ENCODE measurements around the gene BMPR2. TPM values are rescaled to one million over a fixed set of nuclear protein-coding genes. Genes with fewer than 3 reads are reported as not detected.
"Not testable (repeated sequence)": the region's sequence is repeated elsewhere in the genome, so short reads cannot be mapped to it uniquely, and the experiment has no call there.

Gene BMPR2
- total and polyA plus RNA-seq, 4 donors = 4.3 to 16.2 (median 7.7) TPM

DNA sequence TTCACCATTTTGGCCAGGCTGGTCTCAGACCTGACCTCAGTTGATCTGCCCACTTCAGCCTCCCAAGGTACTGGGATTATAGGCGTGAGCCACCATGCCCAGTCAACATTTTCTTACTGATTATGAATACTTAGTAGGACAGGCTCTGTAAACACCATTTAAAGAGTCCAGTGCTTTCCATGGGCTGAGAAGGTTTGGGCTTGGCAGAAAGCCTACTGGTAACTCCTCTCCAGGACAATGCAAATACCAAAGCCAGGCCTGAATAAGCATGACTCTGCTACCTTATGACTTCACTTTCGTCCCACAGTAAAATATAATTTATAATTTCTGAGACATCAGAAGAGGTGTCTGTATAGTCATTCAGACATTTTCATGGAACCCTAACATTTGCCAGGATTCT is 198.4 kb downstream of the BMPR2 start:
- no peak for DNase-seq (ENCODE audit: low spot score)
- H3K9ac ChIP-seq (ENCODE audit: low read depth in 1 of 2, low read length in 2 of 2) = no peak overlapping the region
- peaks cover 0 to 2% (median 0%) of the 10 kb centered on the region in 4 donors for H3K4me1 ChIP-seq (ENCODE audit: control insufficient read depth in 4 of 4, insufficient read depth in 4 of 4, low read length in 3 of 4)
- H3K4me3 ChIP-seq (ENCODE audit: low read depth in 1 of 3, low read length in 3 of 3) = no peak overlapping the region
- 82% methylated on average over 2 of the region's 2 CpGs for WGBS
- TF ChIP-seq RXRA (IDR thresholded peaks at IDR 0.05) (no peak), SP1 (IDR thresholded peaks at IDR 0.05) (no peak), GABPA (IDR thresholded peaks at IDR 0.05 in 1 of 2, conservative IDR thresholded peaks at IDR 0.05 in 1 of 2) (no peak), MAX (IDR thresholded peaks at IDR 0.05) (no peak), JUND (IDR thresholded peaks at IDR 0.05) (no peak), RAD21 (IDR thresholded peaks at IDR 0.05) (no peak), FOXA1 (IDR thresholded peaks at IDR 0.05) (no peak)
- TF ChIP-seq, protein P1, sequence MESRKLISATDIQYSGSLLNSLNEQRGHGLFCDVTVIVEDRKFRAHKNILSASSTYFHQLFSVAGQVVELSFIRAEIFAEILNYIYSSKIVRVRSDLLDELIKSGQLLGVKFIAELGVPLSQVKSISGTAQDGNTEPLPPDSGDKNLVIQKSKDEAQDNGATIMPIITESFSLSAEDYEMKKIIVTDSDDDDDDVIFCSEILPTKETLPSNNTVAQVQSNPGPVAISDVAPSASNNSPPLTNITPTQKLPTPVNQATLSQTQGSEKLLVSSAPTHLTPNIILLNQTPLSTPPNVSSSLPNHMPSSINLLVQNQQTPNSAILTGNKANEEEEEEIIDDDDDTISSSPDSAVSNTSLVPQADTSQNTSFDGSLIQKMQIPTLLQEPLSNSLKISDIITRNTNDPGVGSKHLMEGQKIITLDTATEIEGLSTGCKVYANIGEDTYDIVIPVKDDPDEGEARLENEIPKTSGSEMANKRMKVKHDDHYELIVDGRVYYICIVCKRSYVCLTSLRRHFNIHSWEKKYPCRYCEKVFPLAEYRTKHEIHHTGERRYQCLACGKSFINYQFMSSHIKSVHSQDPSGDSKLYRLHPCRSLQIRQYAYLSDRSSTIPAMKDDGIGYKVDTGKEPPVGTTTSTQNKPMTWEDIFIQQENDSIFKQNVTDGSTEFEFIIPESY (IDR thresholded peaks at IDR 0.05) = no peak
- no peaks in the 10 kb centered on the region for H3K9me3 ChIP-seq (ENCODE audit: control insufficient read depth in 4 of 4, low read length in 3 of 4)
- no peaks in the 10 kb centered on the region for H3K36me3 ChIP-seq (ENCODE audit: control insufficient read depth in 4 of 4, insufficient read depth in 3 of 4, low read depth in 1 of 4, low read length in 3 of 4)
- H3K27me3 ChIP-seq (ENCODE audit: control insufficient read depth in 4 of 4, insufficient read depth in 4 of 4, low read length in 3 of 4) = no peaks in the 10 kb centered on the region
- H3K27ac ChIP-seq (ENCODE audit: low read depth in 1 of 2, low read length in 2 of 2) = no peak overlapping the region

DNA sequence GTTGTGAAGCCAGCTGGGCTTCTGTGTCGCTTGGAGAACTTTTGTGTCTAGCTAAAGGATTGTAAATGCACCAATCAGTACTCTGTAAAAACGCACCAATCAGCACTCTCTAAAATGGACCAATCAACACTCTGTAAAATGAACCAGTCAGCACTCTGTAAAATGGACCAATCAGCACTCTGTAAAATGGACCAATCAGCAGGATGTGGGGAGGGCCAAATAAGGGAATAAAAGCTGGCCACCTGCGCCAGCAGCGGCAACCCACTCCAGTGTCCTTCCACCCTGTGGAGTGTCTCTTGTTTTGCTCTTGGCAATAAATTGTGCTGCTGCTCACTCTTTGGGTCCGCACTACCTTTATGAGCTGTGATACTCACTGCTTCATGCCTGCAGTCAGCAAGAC is 199.1 kb downstream of the BMPR2 start:
- not testable (repeated sequence) for H3K36me3 ChIP-seq (ENCODE audit: control insufficient read depth in 4 of 4, insufficient read depth in 3 of 4, low read depth in 1 of 4, low read length in 3 of 4); H3K4me1 ChIP-seq (ENCODE audit: control insufficient read depth in 4 of 4, insufficient read depth in 4 of 4, low read length in 3 of 4); DNase-seq (ENCODE audit: low spot score); H3K9ac ChIP-seq (ENCODE audit: low read depth in 1 of 2, low read length in 2 of 2); H3K27ac ChIP-seq (ENCODE audit: low read depth in 1 of 2, low read length in 2 of 2); H3K27me3 ChIP-seq (ENCODE audit: control insufficient read depth in 4 of 4, insufficient read depth in 4 of 4, low read length in 3 of 4); H3K9me3 ChIP-seq (ENCODE audit: control insufficient read depth in 4 of 4, low read length in 3 of 4); H3K4me3 ChIP-seq (ENCODE audit: low read depth in 1 of 3, low read length in 3 of 3)
- 97% methylated on average over 5 of the region's 5 CpGs for WGBS

DNA sequence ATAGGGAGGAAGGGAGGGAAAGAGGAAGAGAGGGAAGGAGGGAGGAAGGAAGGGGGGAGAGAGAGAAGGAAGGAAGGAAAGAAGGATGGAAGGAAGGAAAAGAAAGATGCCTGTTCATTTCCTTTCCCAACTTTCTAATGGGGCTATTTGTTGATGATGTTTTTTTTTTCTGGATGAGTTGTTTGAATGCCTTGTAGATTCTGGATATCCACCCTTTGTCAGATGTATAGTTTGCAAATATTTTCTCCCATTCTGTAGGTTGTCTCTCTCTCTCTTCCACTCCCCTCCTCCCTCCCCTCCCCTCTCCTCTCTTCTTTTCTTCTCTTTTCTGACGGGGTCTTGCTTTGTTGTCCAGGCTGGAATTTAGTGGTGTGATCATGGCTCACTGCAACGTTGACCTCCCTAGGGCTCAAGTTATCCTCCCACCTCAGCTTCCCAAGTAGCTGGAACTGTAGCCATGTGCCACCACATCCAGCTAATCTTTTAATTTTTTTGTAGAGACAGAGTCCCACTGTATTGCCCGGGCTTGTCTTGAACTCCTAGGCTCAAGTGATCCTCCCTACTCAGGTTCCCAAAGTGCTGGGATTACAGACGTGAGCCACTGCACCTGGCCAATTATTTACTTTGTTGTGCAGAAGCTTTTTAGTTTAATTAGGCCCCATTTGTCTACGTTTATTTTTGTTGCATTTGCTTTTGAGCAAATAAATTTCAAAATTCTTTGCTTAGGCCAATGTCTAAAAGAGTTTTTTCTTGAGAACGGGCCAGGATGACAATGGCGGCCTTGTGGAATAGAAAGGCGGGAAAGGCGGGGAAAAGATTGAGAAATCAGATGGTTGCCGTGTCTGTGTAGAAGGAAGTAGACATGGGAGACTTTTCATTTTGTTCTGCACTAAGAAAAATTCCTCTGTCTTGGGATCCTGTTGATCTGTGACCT is 201.4 kb downstream of the BMPR2 start:
- Histone ChIP-seq H3K9me3 (ENCODE audit: control insufficient read depth in 4 of 4, low read length in 3 of 4) (no peaks in the 10 kb centered on the region), H3K27me3 (ENCODE audit: control insufficient read depth in 4 of 4, insufficient read depth in 4 of 4, low read length in 3 of 4) (no peaks in the 10 kb centered on the region), H3K36me3 (ENCODE audit: control insufficient read depth in 4 of 4, insufficient read depth in 3 of 4, low read depth in 1 of 4, low read length in 3 of 4) (no peaks in the 10 kb centered on the region), H3K4me3 (ENCODE audit: low read depth in 1 of 3, low read length in 3 of 3) (no peak overlapping the region), H3K9ac (ENCODE audit: low read depth in 1 of 2, low read length in 2 of 2) (no peak overlapping the region), H3K27ac (ENCODE audit: low read depth in 1 of 2, low read length in 2 of 2) (no peak overlapping the region), H3K4me1 (ENCODE audit: control insufficient read depth in 4 of 4, insufficient read depth in 4 of 4, low read length in 3 of 4) (peaks cover 0 to 2% (median 0%) of the 10 kb centered on the region in 4 donors)
- DNase-seq (ENCODE audit: low spot score) = no peak
- 64% methylated on average over 10 of the region's 10 CpGs for WGBS
- TF ChIP-seq, protein P1 (IDR thresholded peaks at IDR 0.05) = no peak
- TF ChIP-seq HNF4A (conservative IDR thresholded peaks at IDR 0.05) = no peak
- no peak for TF ChIP-seq MAX (IDR thresholded peaks at IDR 0.05)
- TF ChIP-seq GABPA (IDR thresholded peaks at IDR 0.05 in 1 of 2, conservative IDR thresholded peaks at IDR 0.05 in 1 of 2) = no peak
- TF ChIP-seq TAF1 (conservative IDR thresholded peaks at IDR 0.05) = no peak
- TF ChIP-seq YY1 (IDR thresholded peaks at IDR 0.05) = no peak
- TF ChIP-seq FOXA2 (IDR thresholded peaks at IDR 0.05) = no peak
- TF ChIP-seq, protein P2, sequence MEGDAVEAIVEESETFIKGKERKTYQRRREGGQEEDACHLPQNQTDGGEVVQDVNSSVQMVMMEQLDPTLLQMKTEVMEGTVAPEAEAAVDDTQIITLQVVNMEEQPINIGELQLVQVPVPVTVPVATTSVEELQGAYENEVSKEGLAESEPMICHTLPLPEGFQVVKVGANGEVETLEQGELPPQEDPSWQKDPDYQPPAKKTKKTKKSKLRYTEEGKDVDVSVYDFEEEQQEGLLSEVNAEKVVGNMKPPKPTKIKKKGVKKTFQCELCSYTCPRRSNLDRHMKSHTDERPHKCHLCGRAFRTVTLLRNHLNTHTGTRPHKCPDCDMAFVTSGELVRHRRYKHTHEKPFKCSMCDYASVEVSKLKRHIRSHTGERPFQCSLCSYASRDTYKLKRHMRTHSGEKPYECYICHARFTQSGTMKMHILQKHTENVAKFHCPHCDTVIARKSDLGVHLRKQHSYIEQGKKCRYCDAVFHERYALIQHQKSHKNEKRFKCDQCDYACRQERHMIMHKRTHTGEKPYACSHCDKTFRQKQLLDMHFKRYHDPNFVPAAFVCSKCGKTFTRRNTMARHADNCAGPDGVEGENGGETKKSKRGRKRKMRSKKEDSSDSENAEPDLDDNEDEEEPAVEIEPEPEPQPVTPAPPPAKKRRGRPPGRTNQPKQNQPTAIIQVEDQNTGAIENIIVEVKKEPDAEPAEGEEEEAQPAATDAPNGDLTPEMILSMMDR (IDR thresholded peaks at IDR 0.05; ENCODE audit: low read depth, low read length, missing input control) = no peak
- TF ChIP-seq, protein P3, sequence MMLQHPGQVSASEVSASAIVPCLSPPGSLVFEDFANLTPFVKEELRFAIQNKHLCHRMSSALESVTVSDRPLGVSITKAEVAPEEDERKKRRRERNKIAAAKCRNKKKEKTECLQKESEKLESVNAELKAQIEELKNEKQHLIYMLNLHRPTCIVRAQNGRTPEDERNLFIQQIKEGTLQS (IDR thresholded peaks at IDR 0.05) = no peak
- no peak for TF ChIP-seq JUND (IDR thresholded peaks at IDR 0.05)
- TF ChIP-seq RXRA (IDR thresholded peaks at IDR 0.05) = no peak
- TF ChIP-seq, protein P4, sequence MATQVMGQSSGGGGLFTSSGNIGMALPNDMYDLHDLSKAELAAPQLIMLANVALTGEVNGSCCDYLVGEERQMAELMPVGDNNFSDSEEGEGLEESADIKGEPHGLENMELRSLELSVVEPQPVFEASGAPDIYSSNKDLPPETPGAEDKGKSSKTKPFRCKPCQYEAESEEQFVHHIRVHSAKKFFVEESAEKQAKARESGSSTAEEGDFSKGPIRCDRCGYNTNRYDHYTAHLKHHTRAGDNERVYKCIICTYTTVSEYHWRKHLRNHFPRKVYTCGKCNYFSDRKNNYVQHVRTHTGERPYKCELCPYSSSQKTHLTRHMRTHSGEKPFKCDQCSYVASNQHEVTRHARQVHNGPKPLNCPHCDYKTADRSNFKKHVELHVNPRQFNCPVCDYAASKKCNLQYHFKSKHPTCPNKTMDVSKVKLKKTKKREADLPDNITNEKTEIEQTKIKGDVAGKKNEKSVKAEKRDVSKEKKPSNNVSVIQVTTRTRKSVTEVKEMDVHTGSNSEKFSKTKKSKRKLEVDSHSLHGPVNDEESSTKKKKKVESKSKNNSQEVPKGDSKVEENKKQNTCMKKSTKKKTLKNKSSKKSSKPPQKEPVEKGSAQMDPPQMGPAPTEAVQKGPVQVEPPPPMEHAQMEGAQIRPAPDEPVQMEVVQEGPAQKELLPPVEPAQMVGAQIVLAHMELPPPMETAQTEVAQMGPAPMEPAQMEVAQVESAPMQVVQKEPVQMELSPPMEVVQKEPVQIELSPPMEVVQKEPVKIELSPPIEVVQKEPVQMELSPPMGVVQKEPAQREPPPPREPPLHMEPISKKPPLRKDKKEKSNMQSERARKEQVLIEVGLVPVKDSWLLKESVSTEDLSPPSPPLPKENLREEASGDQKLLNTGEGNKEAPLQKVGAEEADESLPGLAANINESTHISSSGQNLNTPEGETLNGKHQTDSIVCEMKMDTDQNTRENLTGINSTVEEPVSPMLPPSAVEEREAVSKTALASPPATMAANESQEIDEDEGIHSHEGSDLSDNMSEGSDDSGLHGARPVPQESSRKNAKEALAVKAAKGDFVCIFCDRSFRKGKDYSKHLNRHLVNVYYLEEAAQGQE (IDR thresholded peaks at IDR 0.05) = no peak
- TF ChIP-seq FOXA1 (IDR thresholded peaks at IDR 0.05) = no peak
- no peak for TF ChIP-seq RAD21 (IDR thresholded peaks at IDR 0.05)

All from liver (tissue), 9 donors.